ENCODE results near the gene HSPB7.

- TF ChIP-seq POLR2AphosphoS5 (IDR thresholded peaks at IDR 0.05; ENCODE audit: low read depth) (no peak), GABPA (IDR thresholded peaks at IDR 0.05; ENCODE audit: low read depth) (no peak), CTCF (IDR thresholded peaks at IDR 0.05; ENCODE audit: insufficient read depth, low read length) (no peak), REST (IDR thresholded peaks at IDR 0.05; ENCODE audit: insufficient replicate concordance, low read depth) (no peak)
These were observed 3.0 kb downstream of the HSPB7 start for GRCh38 chr1:16014509-16015482.

All from HL-60 (cell line).